Brain microvascular endothelial cell (primary cell): Measurements from ENCODE around the gene ANKRD49.

Source experiments
- DNase-seq: peaks from one replicate; pipeline ENCODE4 v3.0.0-alpha.2; 2020
- H3K27ac ChIP-seq: fragments of 250-450 bp; sonication (Bioruptor Pico); 2 replicates; pipeline ENCODE4 v1.5.1; 2020; ENCODE audit warnings: mild to moderate bottlenecking, moderate library complexity
- H3K27me3 ChIP-seq: fragments of 250-450 bp; sonication (Bioruptor Pico); replicated peaks from 2 replicates; pipeline ENCODE4 v1.5.1; 2020; ENCODE audit warnings: mild to moderate bottlenecking
- H3K36me3 ChIP-seq: fragments of 250-450 bp; sonication (Bioruptor Pico); replicated peaks from 2 replicates; pipeline ENCODE4 v1.5.1; 2020; ENCODE audit warnings: mild to moderate bottlenecking
- H3K4me3 ChIP-seq: 2 replicates; pipeline ENCODE4 v1.5.1; 2011; ENCODE audit warnings: low read depth, mild to moderate bottlenecking, control low read depth, low read length, moderate library complexity
- in situ Hi-C: cut with HindIII; loops from 2 replicates; pipeline ENCODE4 v1.10.0; 2017; ENCODE audit warnings: low sequenced_read_pairs, low pct_ligation_motif_present
- TF ChIP-seq, protein P1 (sequence below): IDR thresholded peaks from 2 replicates; pipeline ENCODE4 v1.5.1; 2011; ENCODE audit warnings: low read depth, mild to moderate bottlenecking, moderate library complexity, low read length, control low read depth, inconsistent platforms; ENCODE audit errors: missing control alignments

The ANKRD49 gene

DNA sequence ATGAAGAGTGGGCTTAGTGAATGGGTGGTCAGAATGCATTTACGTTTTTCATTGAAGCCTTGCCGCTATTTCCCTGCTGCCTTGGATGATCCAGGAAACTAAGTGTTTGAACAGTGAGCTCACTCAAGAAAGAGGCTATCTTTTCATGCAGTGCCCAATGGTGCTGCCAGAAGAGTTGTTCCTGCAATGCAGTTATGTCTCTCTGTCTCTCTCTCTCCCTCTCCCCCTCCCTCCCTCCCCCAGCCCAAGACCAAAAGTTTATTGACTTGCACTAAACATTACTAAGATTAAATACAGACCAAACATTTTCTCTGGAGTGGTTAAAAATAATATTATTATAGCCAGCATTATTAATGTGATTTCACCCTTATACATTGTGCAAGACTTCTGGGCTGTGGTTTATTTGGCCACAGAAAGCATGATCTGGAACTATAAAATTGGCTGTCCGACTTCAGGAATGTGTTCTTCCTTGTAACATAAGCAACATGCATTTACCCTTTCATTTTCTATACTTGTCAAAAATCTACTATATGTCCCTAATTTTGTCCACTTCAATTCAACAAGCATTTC lies 43.3 kb downstream of the ANKRD49 start:
- Histone ChIP-seq H3K27ac (no peak overlapping the region), H3K36me3 (no peaks in the 10 kb centered on the region), H3K27me3 (no peaks in the 10 kb centered on the region), H3K4me3 (no peak overlapping the region)
- TF ChIP-seq, protein P1, sequence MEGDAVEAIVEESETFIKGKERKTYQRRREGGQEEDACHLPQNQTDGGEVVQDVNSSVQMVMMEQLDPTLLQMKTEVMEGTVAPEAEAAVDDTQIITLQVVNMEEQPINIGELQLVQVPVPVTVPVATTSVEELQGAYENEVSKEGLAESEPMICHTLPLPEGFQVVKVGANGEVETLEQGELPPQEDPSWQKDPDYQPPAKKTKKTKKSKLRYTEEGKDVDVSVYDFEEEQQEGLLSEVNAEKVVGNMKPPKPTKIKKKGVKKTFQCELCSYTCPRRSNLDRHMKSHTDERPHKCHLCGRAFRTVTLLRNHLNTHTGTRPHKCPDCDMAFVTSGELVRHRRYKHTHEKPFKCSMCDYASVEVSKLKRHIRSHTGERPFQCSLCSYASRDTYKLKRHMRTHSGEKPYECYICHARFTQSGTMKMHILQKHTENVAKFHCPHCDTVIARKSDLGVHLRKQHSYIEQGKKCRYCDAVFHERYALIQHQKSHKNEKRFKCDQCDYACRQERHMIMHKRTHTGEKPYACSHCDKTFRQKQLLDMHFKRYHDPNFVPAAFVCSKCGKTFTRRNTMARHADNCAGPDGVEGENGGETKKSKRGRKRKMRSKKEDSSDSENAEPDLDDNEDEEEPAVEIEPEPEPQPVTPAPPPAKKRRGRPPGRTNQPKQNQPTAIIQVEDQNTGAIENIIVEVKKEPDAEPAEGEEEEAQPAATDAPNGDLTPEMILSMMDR, result no peak
- peak; percentile 59 for DNase-seq
- in situ Hi-C loops, result no loop called here

DNA sequence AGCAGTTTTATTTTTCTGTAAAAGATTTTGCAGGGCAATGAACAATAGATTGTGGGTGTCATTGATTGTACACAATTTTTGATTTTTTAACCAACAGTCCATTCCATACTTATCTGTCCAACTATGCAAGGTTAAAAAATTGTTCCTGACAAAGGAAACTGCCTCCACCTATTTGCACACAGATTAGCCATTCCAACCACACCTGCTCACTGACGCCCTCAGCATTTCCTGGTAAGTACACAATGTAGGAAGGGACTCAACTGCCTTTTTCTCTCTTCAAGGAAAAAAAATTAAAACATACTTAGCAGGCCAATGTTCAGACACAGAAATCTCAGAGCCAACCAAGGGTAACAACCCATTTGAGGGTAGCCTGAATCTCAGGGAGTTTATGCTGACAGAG lies 45.6 kb downstream of the ANKRD49 start:
- H3K36me3 ChIP-seq, result no peaks in the 10 kb centered on the region
- DNase-seq, result no peak
- in situ Hi-C loops, result no loop called here
- TF ChIP-seq, protein P1, result no peak
- no peak overlapping the region for H3K27ac ChIP-seq
- no peak overlapping the region for H3K4me3 ChIP-seq
- H3K27me3 ChIP-seq, result no peaks in the 10 kb centered on the region

DNA sequence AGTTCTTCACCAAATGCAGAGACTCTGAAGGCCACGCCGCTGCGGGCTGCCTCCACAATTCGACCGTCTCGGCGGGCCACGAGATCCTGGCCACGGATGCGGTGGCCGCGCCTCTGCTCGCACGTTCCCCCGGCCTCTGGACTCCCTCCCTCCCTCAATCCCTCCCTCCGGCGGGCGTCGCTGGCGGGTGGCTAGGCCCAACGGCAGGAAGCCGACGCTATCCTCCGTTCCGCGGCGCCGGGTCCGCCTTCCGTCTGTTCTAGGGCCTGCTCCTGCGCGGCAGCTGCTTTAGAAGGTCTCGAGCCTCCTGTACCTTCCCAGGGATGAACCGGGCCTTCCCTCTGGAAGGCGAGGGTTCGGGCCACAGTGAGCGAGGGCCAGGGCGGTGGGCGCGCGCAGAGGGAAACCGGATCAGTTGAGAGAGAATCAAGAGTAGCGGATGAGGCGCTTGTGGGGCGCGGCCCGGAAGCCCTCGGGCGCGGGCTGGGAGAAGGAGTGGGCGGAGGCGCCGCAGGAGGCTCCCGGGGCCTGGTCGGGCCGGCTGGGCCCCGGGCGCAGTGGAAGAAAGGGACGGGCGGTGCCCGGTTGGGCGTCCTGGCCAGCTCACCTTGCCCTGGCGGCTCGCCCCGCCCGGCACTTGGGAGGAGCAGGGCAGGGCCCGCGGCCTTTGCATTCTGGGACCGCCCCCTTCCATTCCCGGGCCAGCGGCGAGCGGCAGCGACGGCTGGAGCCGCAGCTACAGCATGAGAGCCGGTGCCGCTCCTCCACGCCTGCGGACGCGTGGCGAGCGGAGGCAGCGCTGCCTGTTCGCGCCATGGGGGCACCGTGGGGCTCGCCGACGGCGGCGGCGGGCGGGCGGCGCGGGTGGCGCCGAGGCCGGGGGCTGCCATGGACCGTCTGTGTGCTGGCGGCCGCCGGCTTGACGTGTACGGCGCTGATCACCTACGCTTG lies 50.2 kb downstream of the ANKRD49 start, which contains the start of gene FUT4:
Gene FUT4, plus strand, starts transcription at position 227 of the 951 bp plus-strand sequence. Its CDS starts 213 bp downstream, at position 440.
- in situ Hi-C loops, result no loop called here
- peak; percentile 64 for DNase-seq
- TF ChIP-seq, protein P1, result no peak

DNA sequence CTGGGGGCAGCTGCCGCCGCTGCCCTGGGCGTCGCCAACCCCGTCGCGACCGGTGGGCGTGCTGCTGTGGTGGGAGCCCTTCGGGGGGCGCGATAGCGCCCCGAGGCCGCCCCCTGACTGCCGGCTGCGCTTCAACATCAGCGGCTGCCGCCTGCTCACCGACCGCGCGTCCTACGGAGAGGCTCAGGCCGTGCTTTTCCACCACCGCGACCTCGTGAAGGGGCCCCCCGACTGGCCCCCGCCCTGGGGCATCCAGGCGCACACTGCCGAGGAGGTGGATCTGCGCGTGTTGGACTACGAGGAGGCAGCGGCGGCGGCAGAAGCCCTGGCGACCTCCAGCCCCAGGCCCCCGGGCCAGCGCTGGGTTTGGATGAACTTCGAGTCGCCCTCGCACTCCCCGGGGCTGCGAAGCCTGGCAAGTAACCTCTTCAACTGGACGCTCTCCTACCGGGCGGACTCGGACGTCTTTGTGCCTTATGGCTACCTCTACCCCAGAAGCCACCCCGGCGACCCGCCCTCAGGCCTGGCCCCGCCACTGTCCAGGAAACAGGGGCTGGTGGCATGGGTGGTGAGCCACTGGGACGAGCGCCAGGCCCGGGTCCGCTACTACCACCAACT lies 51.0 kb downstream of the ANKRD49 start:
- no peak for DNase-seq
- Histone ChIP-seq H3K27me3 (no peaks in the 10 kb centered on the region), H3K4me3 (peak overlapping the region; percentile 63), H3K36me3 (no peaks in the 10 kb centered on the region), H3K27ac (peak overlapping the region; percentile 73)
- in situ Hi-C loops, result no loop called here
- TF ChIP-seq, protein P1, result peak; percentile 1

More for the DNA sequence above, 50.2 kb downstream of the ANKRD49 start, which contains the start of gene FUT4:
- peak within 1 kb of the TSS; percentile 73 for H3K27ac ChIP-seq
- H3K4me3 ChIP-seq, result peak within 1 kb of the TSS; percentile 63
- no peaks in the 10 kb centered on the region for H3K27me3 ChIP-seq
- no peaks in the 10 kb centered on the region for H3K36me3 ChIP-seq

DNA sequence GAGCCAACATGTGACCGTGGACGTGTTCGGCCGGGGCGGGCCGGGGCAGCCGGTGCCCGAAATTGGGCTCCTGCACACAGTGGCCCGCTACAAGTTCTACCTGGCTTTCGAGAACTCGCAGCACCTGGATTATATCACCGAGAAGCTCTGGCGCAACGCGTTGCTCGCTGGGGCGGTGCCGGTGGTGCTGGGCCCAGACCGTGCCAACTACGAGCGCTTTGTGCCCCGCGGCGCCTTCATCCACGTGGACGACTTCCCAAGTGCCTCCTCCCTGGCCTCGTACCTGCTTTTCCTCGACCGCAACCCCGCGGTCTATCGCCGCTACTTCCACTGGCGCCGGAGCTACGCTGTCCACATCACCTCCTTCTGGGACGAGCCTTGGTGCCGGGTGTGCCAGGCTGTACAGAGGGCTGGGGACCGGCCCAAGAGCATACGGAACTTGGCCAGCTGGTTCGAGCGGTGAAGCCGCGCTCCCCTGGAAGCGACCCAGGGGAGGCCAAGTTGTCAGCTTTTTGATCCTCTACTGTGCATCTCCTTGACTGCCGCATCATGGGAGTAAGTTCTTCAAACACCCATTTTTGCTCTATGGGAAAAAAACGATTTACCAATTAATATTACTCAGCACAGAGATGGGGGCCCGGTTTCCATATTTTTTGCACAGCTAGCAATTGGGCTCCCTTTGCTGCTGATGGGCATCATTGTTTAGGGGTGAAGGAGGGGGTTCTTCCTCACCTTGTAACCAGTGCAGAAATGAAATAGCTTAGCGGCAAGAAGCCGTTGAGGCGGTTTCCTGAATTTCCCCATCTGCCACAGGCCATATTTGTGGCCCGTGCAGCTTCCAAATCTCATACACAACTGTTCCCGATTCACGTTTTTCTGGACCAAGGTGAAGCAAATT lies 51.7 kb downstream of the ANKRD49 start:
- TF ChIP-seq, protein P1, result no peak
- no peaks in the 10 kb centered on the region for H3K27me3 ChIP-seq
- H3K27ac ChIP-seq, result no peak overlapping the region
- no peak for DNase-seq
- peak overlapping the region; percentile 63 for H3K4me3 ChIP-seq
- no peaks in the 10 kb centered on the region for H3K36me3 ChIP-seq
- in situ Hi-C loops, result no loop called here
